Adrenal gland (tissue), 12 donors: ENCODE results near the gene RAD51AP2. TPM values are rescaled to one million over a fixed set of nuclear protein-coding genes. Genes with fewer than 3 reads are reported as not detected.
"Not testable (repeated sequence)": the region's sequence is repeated elsewhere in the genome, so short reads cannot be mapped to it uniquely, and the experiment has no call there.

Source experiments
- DNase-seq, 7 donors: peaks; one replicate each; pipeline ENCODE4 v3.0.0-alpha.2; 2019 to 2020
- H3K27ac ChIP-seq, 5 donors: fragments of 200-600 bp; sonication (generic) in 4 of 5; 1 replicate in 3 of 5; 2 replicates in 2 of 5; pipeline versions ENCODE4 v1.5.1 to v1.8.0; 2016 to 2020; ENCODE audit warnings: mild to moderate bottlenecking in 1 of 5
- H3K27me3 ChIP-seq: fragments of 200-600 bp; 2 replicates; pipeline ENCODE4 v1.8.0; 2021
- H3K36me3 ChIP-seq, 2 donors: fragments of 200-600 bp; replicated peaks in 1 of 2; 1 replicate in 1 of 2; 2 replicates in 1 of 2; pipeline versions ENCODE4 v1.5.1 to v1.8.0; 2018 to 2022
- H3K4me1 ChIP-seq, 2 donors: fragments of 200-600 bp; replicated peaks in 1 of 2; 1 replicate in 1 of 2; 2 replicates in 1 of 2; pipeline versions ENCODE4 v1.5.1 to v1.8.0; 2018 to 2021
- H3K4me3 ChIP-seq, 4 donors: fragments of 200-600 bp; sonication (generic) in 3 of 4; one replicate each; pipeline ENCODE4 v1.5.1; 2016 to 2018
- H3K9me3 ChIP-seq, 3 donors: fragments of 200-600 bp; sonication (generic) in 1 of 3; replicated peaks in 1 of 3; 1 replicate in 2 of 3; 2 replicates in 1 of 3; pipeline versions ENCODE4 v1.5.1 to v1.8.0; 2016 to 2021
- POLR2A ChIP-seq, 2 donors: fragments of 450-650 bp; IDR thresholded peaks; one replicate each; pipeline ENCODE4 v1.6.1; 2017; ENCODE audit warnings: antibody characterized with exemption in 2 of 2, mild to moderate bottlenecking in 2 of 2, moderate library complexity in 1 of 2
- WGBS, 4 donors: extraction: QIAGEN DNeasy Blood & Tissue Kit in 2 of 4; methylation state at CpG; one replicate each; pipeline versions ENCODE4 v1.1.5 to v1.1.7; 2013 to 2017; 5-methylcytosine and 5-hydroxymethylcytosine counted together
- intact Hi-C, 2 donors: fragments of 100-400 bp; cut with DNase I; formaldehyde crosslinking; loops; one replicate each; pipeline versions ENCODE4 v1.14.1 to v1.15.0; 2022 to 2023
- polyA plus RNA-seq, 3 donors: library from polyadenylated mRNA; stranded (reverse); fragments of 200-250 nt in 2 of 3; fragments of 350-450 nt in 1 of 3; fragmentation: Illumina TruSeq in 1 of 3; extraction: RNeasy Lipid Tissue Mini Kit (QIAGEN cat#74804) in 1 of 3; gene quantifications; one replicate each; pipeline ENCODE4 v1.2.3, GENCODE V29; 2013 to 2014
- total RNA-seq, 9 donors: library from RNA; depleted of rRNA in 4 of 9; stranded (reverse); fragments of >200 nt in 4 of 9; fragments of 120-200 nt in 1 of 9; fragmentation: NEBNext Ultra II Directional in 1 of 9; extraction: Animal tissue kit (Norgen Biotek cat#: 25700) in 1 of 9; gene quantifications; one replicate each; pipeline versions ENCODE4 v1.1.0 to v1.2.4, GENCODE V29; 2013 to 2023
- TF ChIP-seq, protein P1 (sequence below), 6 experiments: fragments of 450-650 bp in 4 of 6; fragments of 200-600 bp in 2 of 6; sonication (generic) in 1 of 6; IDR thresholded peaks; 1 replicate in 5 of 6; 2 replicates in 1 of 6; pipeline versions ENCODE4 v1.5.1 to v1.8.0; 2016 to 2021; ENCODE audit warnings: antibody characterized with exemption in 6 of 6, mild to moderate bottlenecking in 2 of 6, moderate library complexity in 1 of 6
- donor health status: healthy with polysubstance abuse.
- donor health status: Bipolar disorder and iron deficiency.
- donor health status: DM: yes; HTN: yes; CAD: no.
- donor health status: DM: no; HTN: no; CAD: no.
- donor health status: DM: no; HTN: no; CAD: no.
- donor health status: DM: yes; HTN: yes; CAD: no.

Gene RAD51AP2
- total and polyA plus RNA-seq, 12 donors = 0.07 to 0.20 (median 0.11) TPM; not detected in 4

DNA sequence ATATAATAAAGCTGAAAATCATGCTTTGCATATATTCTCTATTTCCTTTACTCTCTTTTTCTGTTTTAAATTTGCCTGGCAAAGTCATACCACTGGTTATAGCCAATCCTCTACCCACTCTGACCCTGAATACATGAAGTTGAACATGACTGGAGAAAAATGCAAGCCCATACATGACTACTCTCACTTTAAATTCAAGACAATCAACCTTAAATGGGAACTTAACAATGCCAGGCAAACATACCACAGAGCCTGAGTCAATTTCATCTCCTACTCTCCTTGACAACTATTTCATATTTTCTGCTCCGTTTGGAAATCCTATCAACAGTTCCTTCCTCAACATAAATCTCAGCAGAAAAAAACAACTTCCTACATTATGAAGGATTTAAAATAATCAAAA, 22.6 kb downstream of the RAD51AP2 start:
- Histone ChIP-seq H3K27me3 (no peaks in the 10 kb centered on the region), H3K27ac (no peak overlapping the region), H3K4me3 (no peak overlapping the region), H3K9me3 (no peaks in the 10 kb centered on the region), H3K4me1 (no peaks in the 10 kb centered on the region), H3K36me3 (no peaks in the 10 kb centered on the region)
- intact Hi-C loops = no loop called here
- no peak for DNase-seq
- TF ChIP-seq, protein P1, sequence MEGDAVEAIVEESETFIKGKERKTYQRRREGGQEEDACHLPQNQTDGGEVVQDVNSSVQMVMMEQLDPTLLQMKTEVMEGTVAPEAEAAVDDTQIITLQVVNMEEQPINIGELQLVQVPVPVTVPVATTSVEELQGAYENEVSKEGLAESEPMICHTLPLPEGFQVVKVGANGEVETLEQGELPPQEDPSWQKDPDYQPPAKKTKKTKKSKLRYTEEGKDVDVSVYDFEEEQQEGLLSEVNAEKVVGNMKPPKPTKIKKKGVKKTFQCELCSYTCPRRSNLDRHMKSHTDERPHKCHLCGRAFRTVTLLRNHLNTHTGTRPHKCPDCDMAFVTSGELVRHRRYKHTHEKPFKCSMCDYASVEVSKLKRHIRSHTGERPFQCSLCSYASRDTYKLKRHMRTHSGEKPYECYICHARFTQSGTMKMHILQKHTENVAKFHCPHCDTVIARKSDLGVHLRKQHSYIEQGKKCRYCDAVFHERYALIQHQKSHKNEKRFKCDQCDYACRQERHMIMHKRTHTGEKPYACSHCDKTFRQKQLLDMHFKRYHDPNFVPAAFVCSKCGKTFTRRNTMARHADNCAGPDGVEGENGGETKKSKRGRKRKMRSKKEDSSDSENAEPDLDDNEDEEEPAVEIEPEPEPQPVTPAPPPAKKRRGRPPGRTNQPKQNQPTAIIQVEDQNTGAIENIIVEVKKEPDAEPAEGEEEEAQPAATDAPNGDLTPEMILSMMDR (IDR thresholded peaks at IDR 0.05) = no peak
- TF ChIP-seq POLR2A (IDR thresholded peaks at IDR 0.05) = no peak
- 25 to 50% (median 37%) methylated on average over 1 of the region's 1 CpG for WGBS, 4 donors

DNA sequence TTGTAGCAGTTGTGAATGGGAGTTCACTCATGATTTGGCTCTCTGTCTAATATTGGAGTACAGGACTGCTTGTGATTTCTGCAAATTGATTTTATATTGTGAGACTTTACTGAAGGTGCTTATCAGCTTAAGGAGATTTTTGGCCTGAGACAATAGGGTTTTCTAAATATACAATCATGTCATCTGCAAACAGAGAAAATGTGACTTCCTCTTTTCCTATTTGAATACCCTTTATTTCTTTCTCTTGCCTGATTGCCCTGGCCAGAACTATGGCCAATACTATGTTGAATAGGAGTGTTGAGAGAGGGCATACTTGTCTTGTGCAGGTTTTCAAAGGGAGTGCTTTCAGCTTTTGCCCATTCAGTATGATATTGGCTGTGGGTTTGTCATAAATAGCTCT, 28.1 kb downstream of the RAD51AP2 start:
- H3K4me1 ChIP-seq, intact Hi-C loops, H3K27ac ChIP-seq, H3K9me3 ChIP-seq, H3K27me3 ChIP-seq, DNase-seq, H3K4me3 ChIP-seq, H3K36me3 ChIP-seq: not testable (repeated sequence)

DNA sequence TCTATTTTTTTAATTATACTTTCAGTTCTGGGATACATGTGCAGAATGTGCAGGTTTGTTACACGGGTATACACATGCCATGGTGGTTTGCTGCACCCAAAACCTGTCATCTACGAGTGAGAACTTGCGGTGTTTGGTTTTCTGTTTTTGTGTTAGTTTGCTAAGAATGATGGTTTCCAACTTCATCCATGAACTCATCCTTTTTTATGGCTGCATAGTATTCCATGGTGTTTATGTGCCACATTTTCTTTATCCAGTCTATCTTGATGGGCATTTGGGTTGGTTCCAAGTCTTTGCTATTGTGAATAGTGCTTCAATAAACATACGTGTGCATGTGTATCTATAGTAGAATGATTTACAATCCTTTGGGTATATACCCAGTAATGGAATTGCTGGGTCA, 29.6 kb downstream of the RAD51AP2 start:
- DNase-seq, intact Hi-C loops, H3K27ac ChIP-seq, H3K4me3 ChIP-seq, H3K9me3 ChIP-seq, H3K36me3 ChIP-seq, H3K4me1 ChIP-seq, H3K27me3 ChIP-seq: not testable (repeated sequence)
- 85 to 94% (median 91%) methylated on average over 4 of the region's 4 CpGs for WGBS, 4 donors

DNA sequence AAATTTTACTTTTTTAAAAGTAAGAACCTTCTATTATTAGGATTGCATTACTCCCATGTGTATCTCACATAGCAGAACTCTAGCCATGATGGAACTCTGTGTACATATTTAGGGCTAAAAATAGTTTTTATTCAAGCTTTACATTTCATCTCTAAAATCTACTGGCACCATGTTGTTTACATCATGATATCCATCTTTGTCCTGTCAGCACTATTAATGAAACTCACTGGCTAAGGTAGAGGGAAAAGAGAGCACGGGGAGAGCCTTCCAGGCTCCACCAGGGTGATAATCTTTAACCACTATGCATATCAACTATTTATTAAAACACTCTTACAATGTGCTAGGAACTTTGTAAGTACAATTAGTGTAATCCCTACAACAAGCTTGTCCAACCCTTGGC, 34.7 kb downstream of the RAD51AP2 start:
- no peaks in the 10 kb centered on the region for H3K27me3 ChIP-seq
- H3K4me3 ChIP-seq = no peak overlapping the region
- no peaks in the 10 kb centered on the region for H3K4me1 ChIP-seq
- WGBS, 4 donors = 76 to 89% (median 77%) methylated on average over 1 of the region's 1 CpG
- no peaks in the 10 kb centered on the region for H3K36me3 ChIP-seq
- H3K27ac ChIP-seq = no peak overlapping the region
- DNase-seq = no peak
- H3K9me3 ChIP-seq = no peaks in the 10 kb centered on the region
- TF ChIP-seq, protein P1 (IDR thresholded peaks at IDR 0.05) = no peak
- TF ChIP-seq POLR2A (IDR thresholded peaks at IDR 0.05) = no peak
- intact Hi-C loops = no loop called here

DNA sequence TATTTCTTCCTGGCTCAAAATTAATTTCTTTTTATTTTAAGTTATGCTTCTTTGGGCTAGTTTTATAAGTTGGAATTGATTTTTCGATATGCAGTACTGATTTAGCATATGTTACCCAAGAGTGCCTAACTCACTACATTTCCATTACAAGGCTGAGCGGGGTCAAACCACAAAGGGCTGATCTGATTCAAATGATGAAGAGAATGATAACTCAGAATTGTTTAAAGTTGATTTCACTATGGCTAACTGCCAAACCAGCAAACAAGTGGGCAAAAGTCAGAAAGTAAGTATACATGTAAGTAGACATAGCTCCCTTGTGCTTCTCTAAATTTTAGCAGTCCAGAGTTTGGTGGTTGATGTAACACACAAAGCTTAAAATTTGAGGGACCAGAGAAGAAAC, 35.6 kb downstream of the RAD51AP2 start:
- Histone ChIP-seq H3K4me1 (no peaks in the 10 kb centered on the region), H3K36me3 (no peaks in the 10 kb centered on the region), H3K4me3 (no peak overlapping the region), H3K9me3 (no peaks in the 10 kb centered on the region), H3K27me3 (no peaks in the 10 kb centered on the region), H3K27ac (no peak overlapping the region)
- intact Hi-C loops = no loop called here
- WGBS, 4 donors = 90 to 95% (median 91%) methylated on average over 2 of the region's 2 CpGs
- TF ChIP-seq POLR2A (IDR thresholded peaks at IDR 0.05) = no peak
- TF ChIP-seq, protein P1 (IDR thresholded peaks at IDR 0.05) = no peak
- DNase-seq = no peak
